ENCODE results near the gene S100A4. TPM values are rescaled to one million over a fixed set of nuclear protein-coding genes. Genes with fewer than 3 reads are reported as not detected.
"Not testable (repeated sequence)": the region's sequence is repeated elsewhere in the genome, so short reads cannot be mapped to it uniquely, and the experiment has no call there.

The S100A4 gene
- total RNA-seq, 1 experiment from 2014 or later, result 22.7 TPM

- TF ChIP-seq ZNF281 (CRISPR knock-in tag; IDR thresholded peaks at IDR 0.05), result no peak
Observed at GRCh38 chr1:153527023-153527682, 18.5 kb downstream of the S100A4 start (continued).

GRCh38 chr1:153526132-153526543 lies 19.5 kb downstream of the S100A4 start:
- peaks cover 8% of the 10 kb centered on the region for H3K9me3 Mint-ChIP-seq
- H3K27me3 Mint-ChIP-seq (ENCODE audit: low read depth), result peaks cover 10% of the 10 kb centered on the region
- H3K27ac Mint-ChIP-seq, result no peak overlapping the region
- ATAC-seq (no peak), DNase-seq (ENCODE audit: low spot score) (no peak)
- H3K36me3 Mint-ChIP-seq, result peaks cover 6% of the 10 kb centered on the region
- ChIA-PET POLR2A (interaction anchor here (0.8 kb wide), 1 partner anchor 172 kb away, joined by 3 read pairs; no protein-coding TSS in a partner anchor), CTCF (interaction anchor here (0.8 to 3.6 kb wide), 6 partner anchors 15 to 171 kb away, joined by 3 to 15 read pairs (median 10); partner anchors contain the start of gene S100A13)
- H3K4me3 Mint-ChIP-seq, result no peak overlapping the region
- peaks cover 25% of the 10 kb centered on the region for H3K4me1 Mint-ChIP-seq
- TF ChIP-seq TCF7 (CRISPR knock-in tag; IDR thresholded peaks at IDR 0.05; ENCODE audit: low read depth) (no peak), CREM (CRISPR knock-in tag; IDR thresholded peaks at IDR 0.05) (no peak), FOXP4 (CRISPR knock-in tag; IDR thresholded peaks at IDR 0.05) (no peak), CREB1 (CRISPR knock-in tag; IDR thresholded peaks at IDR 0.05) (no peak), ZNF219 (CRISPR knock-in tag; IDR thresholded peaks at IDR 0.05; ENCODE audit: borderline replicate concordance) (no peak), EMX1 (CRISPR knock-in tag; IDR thresholded peaks at IDR 0.05) (no peak)

GRCh38 chr1:153525088-153525728 lies 20.4 kb downstream of the S100A4 start:
- CTCF ChIA-PET, result interaction anchor here (0.6 to 3.6 kb wide), 11 partner anchors 14 to 259 kb away, joined by 3 to 15 read pairs (median 4); partner anchors contain the start of genes CHTOP, S100A13 and S100A4
- H3K4me1 Mint-ChIP-seq, result peaks cover 34% of the 10 kb centered on the region
- DNase-seq (ENCODE audit: low spot score) (no peak), ATAC-seq (no peak)
- H3K4me3 Mint-ChIP-seq, result no peak overlapping the region
- H3K27me3 Mint-ChIP-seq (ENCODE audit: low read depth), result peaks cover 19% of the 10 kb centered on the region
- H3K36me3 Mint-ChIP-seq, result peaks cover 7% of the 10 kb centered on the region
- TF ChIP-seq SMAD3 (CRISPR knock-in tag; IDR thresholded peaks at IDR 0.05; ENCODE audit: borderline replicate concordance) (no peak), KAT7 (CRISPR knock-in tag; IDR thresholded peaks at IDR 0.05; ENCODE audit: borderline replicate concordance) (no peak), ZNF232 (CRISPR knock-in tag; IDR thresholded peaks at IDR 0.05) (no peak), FOXK1 (CRISPR knock-in tag; IDR thresholded peaks at IDR 0.05) (no peak), ATF3 (CRISPR knock-in tag; conservative IDR thresholded peaks at IDR 0.05) (no peak), ZNF263 (CRISPR knock-in tag; IDR thresholded peaks at IDR 0.05; ENCODE audit: low read depth) (no peak), NR2C2 (CRISPR knock-in tag; IDR thresholded peaks at IDR 0.05) (no peak), ZSCAN18 (CRISPR knock-in tag; IDR thresholded peaks at IDR 0.05) (no peak), ZNF219 (CRISPR knock-in tag; IDR thresholded peaks at IDR 0.05; ENCODE audit: borderline replicate concordance) (no peak), JAZF1 (CRISPR knock-in tag; IDR thresholded peaks at IDR 0.05) (no peak), ZMAT4 (CRISPR knock-in tag; IDR thresholded peaks at IDR 0.05) (no peak)
- POLR2A ChIA-PET, result interaction anchor here (0.8 kb wide), 1 partner anchor 172 kb away, joined by 3 read pairs; no protein-coding TSS in a partner anchor
- no peak overlapping the region for H3K27ac Mint-ChIP-seq
- H3K9me3 Mint-ChIP-seq, result peaks cover 9% of the 10 kb centered on the region

- DNase-seq (ENCODE audit: low spot score); POLR2A ChIA-PET; H3K4me3 Mint-ChIP-seq; H3K36me3 Mint-ChIP-seq; H3K9me3 Mint-ChIP-seq; ATAC-seq; H3K27ac Mint-ChIP-seq: not testable (repeated sequence)
- CTCF ChIA-PET, result interaction anchor here (0.6 to 1.3 kb wide), 2 partner anchors 25 to 105 kb away, joined by 3 to 4 read pairs; partner anchors contain the start of gene S100A13
- H3K27me3 Mint-ChIP-seq (ENCODE audit: low read depth), result peaks cover 41% of the 10 kb centered on the region
- peaks cover 38% of the 10 kb centered on the region for H3K4me1 Mint-ChIP-seq
Observed at GRCh38 chr1:153522353-153523048, 23.1 kb downstream of the S100A4 start.

- ATAC-seq; H3K27ac Mint-ChIP-seq; H3K4me3 Mint-ChIP-seq; H3K9me3 Mint-ChIP-seq; H3K36me3 Mint-ChIP-seq; POLR2A ChIA-PET; DNase-seq (ENCODE audit: low spot score): not testable (repeated sequence)
- H3K27me3 Mint-ChIP-seq (ENCODE audit: low read depth), result peaks cover 48% of the 10 kb centered on the region
- H3K4me1 Mint-ChIP-seq, result peaks cover 31% of the 10 kb centered on the region
- CTCF ChIA-PET, result interaction anchor here (1.3 to 6.8 kb wide), 4 partner anchors 11 to 106 kb away, joined by 4 to 55 read pairs (median 16); partner anchors contain the start of gene S100A13
Observed at GRCh38 chr1:153521808-153522207, 23.8 kb downstream of the S100A4 start.

All from WTC11 (cell line).